Endodermal cell (in vitro differentiated cells): ENCODE data around the gene SLC28A1. TPM values are rescaled to one million over a fixed set of nuclear protein-coding genes. Genes with fewer than 3 reads are reported as not detected.

ENCODE experiments used
- DNase-seq: peaks from one replicate; pipeline ENCODE4 v3.0.0-alpha.2; 2017
- H3K27ac ChIP-seq: 2 replicates; pipeline ENCODE4 v1.5.1; 2013; ENCODE audit warnings: mild to moderate bottlenecking, low read depth, low read length, moderate library complexity
- H3K27me3 ChIP-seq: 2 replicates; pipeline ENCODE4 v1.6.1; 2013; ENCODE audit warnings: mild to moderate bottlenecking, low read length, moderate library complexity; ENCODE audit not compliant: insufficient read depth, control insufficient read depth, poor library complexity, severe bottlenecking
- H3K36me3 ChIP-seq: 2 replicates; pipeline ENCODE4 v1.7.0; 2013; ENCODE audit warnings: mild to moderate bottlenecking, low read length, moderate library complexity; ENCODE audit not compliant: control insufficient read depth, insufficient read depth
- H3K4me1 ChIP-seq: one replicate; pipeline ENCODE4 v1.7.0; 2013; ENCODE audit warnings: low read length; ENCODE audit not compliant: control insufficient read depth, insufficient read depth
- H3K4me3 ChIP-seq: 2 replicates; pipeline ENCODE4 v1.5.1; 2013; ENCODE audit warnings: mild to moderate bottlenecking, low read length, moderate library complexity
- H3K9ac ChIP-seq: 2 replicates; pipeline ENCODE4 v1.6.1; 2013; ENCODE audit warnings: mild to moderate bottlenecking, low read length, moderate library complexity; ENCODE audit not compliant: poor library complexity, severe bottlenecking; ENCODE audit errors: extremely low read depth
- H3K9me3 ChIP-seq: 2 replicates; pipeline ENCODE4 v1.6.1; 2013; ENCODE audit warnings: mild to moderate bottlenecking, low read length, moderate library complexity; ENCODE audit not compliant: control insufficient read depth
- H3K27ac Mint-ChIP-seq: 2 replicates; pipeline ENCODE4 v1.8.0; 2020; ENCODE audit warnings: mixed read lengths
- H3K27me3 Mint-ChIP-seq: 2 replicates; pipeline ENCODE4 v1.8.0; 2021; ENCODE audit warnings: mild to moderate bottlenecking, mixed read lengths; ENCODE audit not compliant: insufficient read depth
- H3K36me3 Mint-ChIP-seq: 2 replicates; pipeline ENCODE4 v1.8.0; 2020; ENCODE audit warnings: low read depth, mixed read lengths
- H3K4me1 Mint-ChIP-seq: 2 replicates; pipeline ENCODE4 v1.8.0; 2020; ENCODE audit warnings: mixed read lengths
- H3K4me3 Mint-ChIP-seq: 2 replicates; pipeline ENCODE4 v1.8.0; 2020; ENCODE audit warnings: mild to moderate bottlenecking, moderate library complexity, mixed read lengths
- H3K9me3 Mint-ChIP-seq: 2 replicates; pipeline ENCODE4 v1.8.0; 2020; ENCODE audit warnings: mild to moderate bottlenecking, mixed read lengths
- CTCF ChIP-seq: fragments of 200-600 bp; sonication (generic); conservative IDR thresholded peaks from 2 replicates; pipeline ENCODE4 v1.5.0; 2021; ENCODE audit warnings: antibody characterized with exemption, mild to moderate bottlenecking
- WGBS, 2 experiments: methylation state at CpG; one replicate each; pipeline versions ENCODE4 v1.1.5 to v1.1.7; 2013; ENCODE audit warnings: missing lambda C conversion rate in 2 of 2, mixed read lengths in 1 of 2; ENCODE audit not compliant: insufficient coverage in 1 of 2, insufficient read length in 1 of 2; 5-methylcytosine and 5-hydroxymethylcytosine counted together
- total RNA-seq, 2 donors: library from RNA; stranded (reverse); fragmentation: NEBNext Ultra II Directional in 1 of 2; extraction: Animal tissue kit (Norgen Biotek cat#: 25700) in 1 of 2; gene quantifications; 2 replicates in 1 of 2; 3 replicates in 1 of 2; pipeline ENCODE4 v1.2.1, GENCODE V29; 2021

Gene SLC28A1
- total RNA-seq, 2 donors from 2014 or later = not detected

- no peaks in the 10 kb centered on the region for H3K27me3 Mint-ChIP-seq
- no peak for TF ChIP-seq CTCF
- Histone ChIP-seq H3K9ac (no peak overlapping the region), H3K36me3 (no peaks in the 10 kb centered on the region), H3K9me3 (no peaks in the 10 kb centered on the region), H3K27me3 (no peaks in the 10 kb centered on the region), H3K27ac (no peak overlapping the region), H3K4me3 (no peak overlapping the region), H3K4me1 (no peaks in the 10 kb centered on the region)
- no peak overlapping the region for H3K4me3 Mint-ChIP-seq
- no peak for DNase-seq
- H3K27ac Mint-ChIP-seq = no peak overlapping the region
- no peaks in the 10 kb centered on the region for H3K36me3 Mint-ChIP-seq
- no peaks in the 10 kb centered on the region for H3K4me1 Mint-ChIP-seq
- WGBS, 2 experiments = 93 to 100% methylated on average over 1 of the region's 1 CpG
- H3K9me3 Mint-ChIP-seq = no peaks in the 10 kb centered on the region
These were observed 54.3 kb downstream of the SLC28A1 start for GRCh38 chr15:84938726-84939125.

- DNase-seq = no peak
- Histone ChIP-seq H3K27me3 (no peaks in the 10 kb centered on the region), H3K4me3 (no peak overlapping the region), H3K27ac (no peak overlapping the region), H3K4me1 (no peaks in the 10 kb centered on the region), H3K9ac (no peak overlapping the region), H3K9me3 (no peaks in the 10 kb centered on the region), H3K36me3 (no peaks in the 10 kb centered on the region)
- H3K9me3 Mint-ChIP-seq = no peaks in the 10 kb centered on the region
- no peaks in the 10 kb centered on the region for H3K27me3 Mint-ChIP-seq
- no peaks in the 10 kb centered on the region for H3K4me1 Mint-ChIP-seq
- 66 to 100% methylated on average over 1 to 2 of the region's 3 CpGs for WGBS, 2 experiments
- H3K27ac Mint-ChIP-seq = no peak overlapping the region
- H3K4me3 Mint-ChIP-seq = no peak overlapping the region
- no peak for TF ChIP-seq CTCF
- H3K36me3 Mint-ChIP-seq = no peaks in the 10 kb centered on the region
These were observed 55.9 kb downstream of the SLC28A1 start for GRCh38 chr15:84940399-84940798.

- Mint-ChIP-seq H3K36me3 (no peaks in the 10 kb centered on the region), H3K4me1 (no peaks in the 10 kb centered on the region), H3K27ac (no peak overlapping the region), H3K4me3 (no peak overlapping the region), H3K9me3 (no peaks in the 10 kb centered on the region), H3K27me3 (no peaks in the 10 kb centered on the region)
- no peak overlapping the region for H3K27ac ChIP-seq
- no peak for DNase-seq
- no peaks in the 10 kb centered on the region for H3K4me1 ChIP-seq
- WGBS, 2 experiments = 93 to 94% methylated on average over 2 of the region's 2 CpGs
- no peaks in the 10 kb centered on the region for H3K9me3 ChIP-seq
- no peak for TF ChIP-seq CTCF
- H3K36me3 ChIP-seq = no peaks in the 10 kb centered on the region
- no peak overlapping the region for H3K4me3 ChIP-seq
- H3K9ac ChIP-seq = no peak overlapping the region
- H3K27me3 ChIP-seq = no peaks in the 10 kb centered on the region
These were observed 58.0 kb downstream of the SLC28A1 start for GRCh38 chr15:84942456-84942855.
